CD4-positive, alpha-beta T cell (primary cell): ENCODE data around the gene THTPA. TPM values are rescaled to one million over a fixed set of nuclear protein-coding genes. Genes with fewer than 3 reads are reported as not detected.

Experiments used
- ATAC-seq: fragments of 200-7000 bp; cut with Tn5 transposase; one replicate; pipeline ENCODE4 v1.10.0; 2022; ENCODE audit warnings: mild to moderate bottlenecking; ENCODE audit not compliant: poor library complexity
- CTCF ChIA-PET: fragments of 350-600 bp; sonication (Branson Sonifier 250); formaldehyde crosslinking; loops from one replicate; lab custom pipeline; 2021; ENCODE audit warnings: antibody characterized with exemption, inconsistent platforms; lab: Charles Lee
- POLR2A ChIA-PET: fragments of 350-600 bp; sonication (Branson Sonifier 250); formaldehyde crosslinking; loops from one replicate; lab custom pipeline; 2021; ENCODE audit warnings: antibody characterized with exemption, inconsistent platforms; lab: Charles Lee
- DNase-seq, 14 experiments: peaks; one replicate each; pipeline ENCODE4 v3.0.0-alpha.2; 2013 to 2020; ENCODE audit warnings: mixed read lengths in 2 of 14
- H3K27ac ChIP-seq, 2 donors: one replicate each; pipeline versions ENCODE4 v1.5.1 to v1.7.0; 2013; ENCODE audit warnings: low read length in 2 of 2, low read depth in 1 of 2, mild to moderate bottlenecking in 1 of 2
- H3K27me3 ChIP-seq, 2 experiments: 1 replicate in 1 of 2; 2 replicates in 1 of 2; pipeline versions ENCODE4 v1.6.1 to v1.7.0; 2013; ENCODE audit warnings: low read length in 2 of 2, control low read depth in 1 of 2, mild to moderate bottlenecking in 1 of 2, moderate library complexity in 1 of 2; ENCODE audit not compliant: insufficient read depth in 2 of 2, control insufficient read depth in 1 of 2
- H3K36me3 ChIP-seq: one replicate; pipeline ENCODE4 v1.6.1; 2013; ENCODE audit warnings: low read length, control low read depth; ENCODE audit not compliant: insufficient read depth
- H3K4me1 ChIP-seq: one replicate; pipeline ENCODE4 v1.6.1; 2013; ENCODE audit warnings: low read length, control low read depth; ENCODE audit not compliant: insufficient read depth
- H3K4me3 ChIP-seq: one replicate; pipeline ENCODE4 v1.5.1; 2013; ENCODE audit warnings: mild to moderate bottlenecking, low read length, moderate library complexity
- H3K9me3 ChIP-seq, 2 experiments: 1 replicate in 1 of 2; 2 replicates in 1 of 2; pipeline versions ENCODE4 v1.6.1 to v1.7.0; 2013; ENCODE audit warnings: low read length in 2 of 2, mild to moderate bottlenecking in 2 of 2, control low read depth in 1 of 2, moderate library complexity in 1 of 2; ENCODE audit not compliant: control insufficient read depth in 1 of 2, insufficient read depth in 1 of 2
- H3K27ac Mint-ChIP-seq: one replicate; pipeline ENCODE4 v1.8.0; 2020; ENCODE audit warnings: mixed read lengths
- H3K27me3 Mint-ChIP-seq: one replicate; pipeline ENCODE4 v1.8.0; 2021; ENCODE audit warnings: mixed read lengths
- H3K36me3 Mint-ChIP-seq: one replicate; pipeline ENCODE4 v1.8.0; 2021; ENCODE audit warnings: low read depth, mixed read lengths
- H3K4me1 Mint-ChIP-seq: one replicate; pipeline ENCODE4 v1.8.0; 2021; ENCODE audit warnings: low read depth, mixed read lengths
- H3K4me3 Mint-ChIP-seq: one replicate; pipeline ENCODE4 v1.8.0; 2020; ENCODE audit warnings: mild to moderate bottlenecking, mixed read lengths
- H3K9me3 Mint-ChIP-seq: one replicate; pipeline ENCODE4 v1.8.0; 2020; ENCODE audit warnings: mixed read lengths
- intact Hi-C, 2 experiments: fragments of 100-400 bp; cut with DNase I in 1 of 2; cut with micrococcal nuclease in 1 of 2; formaldehyde crosslinking; loops; one replicate each; pipeline versions ENCODE4 v1.15.1 to v1.9.0; 2023 to 2025; cut with DNase I, micrococcal nuclease
- total RNA-seq, 174 experiments: library from RNA in 2 of 174; stranded (reverse) in 2 of 174; gene quantifications; one replicate each; pipeline ENCODE4 v1.2.3 and lab custom pipeline; 2021 to 2026
- TF ChIP-seq, protein P1 (sequence below): fragments of 200-600 bp; IDR thresholded peaks from one replicate; pipeline ENCODE4 v1.8.0; 2022; ENCODE audit warnings: antibody characterized with exemption, mild to moderate bottlenecking

The THTPA gene
- total RNA-seq, 2 experiments from 2014 or later, result 13.0 to 13.4 TPM

GRCh38 chr14:23525611-23526010 lies 30.5 kb upstream of the THTPA start:
- no peak overlapping the region for H3K27ac ChIP-seq
- H3K27ac Mint-ChIP-seq, result no peak overlapping the region
- H3K9me3 ChIP-seq, result no peaks in the 10 kb centered on the region
- ATAC-seq (no peak), DNase-seq (no peak)
- TF ChIP-seq, protein P1, sequence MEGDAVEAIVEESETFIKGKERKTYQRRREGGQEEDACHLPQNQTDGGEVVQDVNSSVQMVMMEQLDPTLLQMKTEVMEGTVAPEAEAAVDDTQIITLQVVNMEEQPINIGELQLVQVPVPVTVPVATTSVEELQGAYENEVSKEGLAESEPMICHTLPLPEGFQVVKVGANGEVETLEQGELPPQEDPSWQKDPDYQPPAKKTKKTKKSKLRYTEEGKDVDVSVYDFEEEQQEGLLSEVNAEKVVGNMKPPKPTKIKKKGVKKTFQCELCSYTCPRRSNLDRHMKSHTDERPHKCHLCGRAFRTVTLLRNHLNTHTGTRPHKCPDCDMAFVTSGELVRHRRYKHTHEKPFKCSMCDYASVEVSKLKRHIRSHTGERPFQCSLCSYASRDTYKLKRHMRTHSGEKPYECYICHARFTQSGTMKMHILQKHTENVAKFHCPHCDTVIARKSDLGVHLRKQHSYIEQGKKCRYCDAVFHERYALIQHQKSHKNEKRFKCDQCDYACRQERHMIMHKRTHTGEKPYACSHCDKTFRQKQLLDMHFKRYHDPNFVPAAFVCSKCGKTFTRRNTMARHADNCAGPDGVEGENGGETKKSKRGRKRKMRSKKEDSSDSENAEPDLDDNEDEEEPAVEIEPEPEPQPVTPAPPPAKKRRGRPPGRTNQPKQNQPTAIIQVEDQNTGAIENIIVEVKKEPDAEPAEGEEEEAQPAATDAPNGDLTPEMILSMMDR, result no peak
- H3K4me1 Mint-ChIP-seq, result peaks cover 3% of the 10 kb centered on the region
- no peaks in the 10 kb centered on the region for H3K36me3 Mint-ChIP-seq
- H3K27me3 ChIP-seq, result no peaks in the 10 kb centered on the region
- H3K4me1 ChIP-seq, result no peaks in the 10 kb centered on the region
- no peaks in the 10 kb centered on the region for H3K27me3 Mint-ChIP-seq
- H3K9me3 Mint-ChIP-seq, result no peaks in the 10 kb centered on the region
- no peak overlapping the region for H3K4me3 Mint-ChIP-seq
- H3K4me3 ChIP-seq, result no peak overlapping the region
- H3K36me3 ChIP-seq, result no peaks in the 10 kb centered on the region
- intact Hi-C loops, result no loop called here
- ChIA-PET POLR2A (no interaction called here), CTCF (no interaction called here)

- no peaks in the 10 kb centered on the region for H3K36me3 Mint-ChIP-seq
- H3K27ac ChIP-seq, result no peak overlapping the region
- no peaks in the 10 kb centered on the region for H3K4me1 ChIP-seq
- DNase-seq (no peak), ATAC-seq (no peak)
- H3K9me3 ChIP-seq, result no peaks in the 10 kb centered on the region
- H3K4me1 Mint-ChIP-seq, result peaks cover 10% of the 10 kb centered on the region
- TF ChIP-seq, protein P1, result no peak
- no peaks in the 10 kb centered on the region for H3K9me3 Mint-ChIP-seq
- intact Hi-C loops, result no loop called here
- no peak overlapping the region for H3K4me3 Mint-ChIP-seq
- no peak overlapping the region for H3K4me3 ChIP-seq
- no peaks in the 10 kb centered on the region for H3K27me3 Mint-ChIP-seq
- H3K36me3 ChIP-seq, result no peaks in the 10 kb centered on the region
- ChIA-PET POLR2A (no interaction called here), CTCF (interaction anchor here (1.6 kb wide), 1 partner anchor 31 kb away, joined by 5 read pairs; no protein-coding TSS in a partner anchor)
- no peak overlapping the region for H3K27ac Mint-ChIP-seq
- H3K27me3 ChIP-seq, result no peaks in the 10 kb centered on the region
Measured at GRCh38 chr14:23528555-23528954, 27.5 kb upstream of the THTPA start.

DNA sequence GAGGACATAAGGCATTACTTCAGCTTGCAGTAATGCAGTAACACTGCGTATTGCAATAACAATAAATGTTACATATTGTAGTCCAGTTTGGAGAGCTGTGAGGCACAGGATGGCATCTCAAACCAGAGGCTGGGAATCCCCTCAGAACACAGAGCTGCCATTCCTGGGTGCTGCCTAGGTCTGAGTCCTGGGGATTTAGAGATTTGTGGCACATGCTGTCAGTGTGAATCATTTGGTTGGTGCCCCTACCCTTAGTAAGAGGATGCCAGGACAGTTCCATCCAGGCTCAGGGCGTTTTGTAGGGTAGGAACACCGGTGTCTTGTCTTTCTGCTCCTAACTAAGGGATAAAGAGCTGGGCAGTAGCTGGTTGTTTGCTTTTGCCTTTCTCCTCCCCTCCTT lies 27.1 kb upstream of the THTPA start:
- ATAC-seq, result no peak
- H3K9me3 ChIP-seq, result no peaks in the 10 kb centered on the region
- H3K4me1 ChIP-seq, result no peaks in the 10 kb centered on the region
- TF ChIP-seq, protein P1, result no peak
- intact Hi-C loops, result no loop called here
- H3K27ac Mint-ChIP-seq, result no peak overlapping the region
- no peaks in the 10 kb centered on the region for H3K27me3 ChIP-seq
- no peaks in the 10 kb centered on the region for H3K36me3 Mint-ChIP-seq
- peaks cover 10% of the 10 kb centered on the region for H3K4me1 Mint-ChIP-seq
- no peak overlapping the region for H3K27ac ChIP-seq
- CTCF ChIA-PET, result interaction anchor here (1.6 kb wide), 1 partner anchor 30 kb away, joined by 5 read pairs; no protein-coding TSS in a partner anchor
- H3K9me3 Mint-ChIP-seq, result no peaks in the 10 kb centered on the region
- no peaks in the 10 kb centered on the region for H3K36me3 ChIP-seq
- no peaks in the 10 kb centered on the region for H3K27me3 Mint-ChIP-seq
- no peak overlapping the region for H3K4me3 Mint-ChIP-seq
- no peak overlapping the region for H3K4me3 ChIP-seq
- no peak for DNase-seq
- POLR2A ChIA-PET, result no interaction called here
